Stomach (tissue), 4 donors: ENCODE results near the gene CAPZB.

Experiments
- CTCF ChIP-seq, 7 experiments: fragments of 450-650 bp in 4 of 7; fragments of 200-600 bp in 3 of 7; sonication (generic) in 3 of 7; IDR thresholded peaks; one replicate each; pipeline ENCODE4 v1.5.1; 2016 to 2019; ENCODE audit warnings: antibody characterized with exemption in 7 of 7, control low read depth in 2 of 7, mild to moderate bottlenecking in 1 of 7
- EP300 ChIP-seq: sonication (generic); formaldehyde crosslinking; IDR thresholded peaks from one replicate; pipeline ENCODE4 v1.6.1; 2017; ENCODE audit warnings: antibody characterized with exemption
- POLR2A ChIP-seq, 4 donors: fragments of 450-650 bp; IDR thresholded peaks; one replicate each; pipeline ENCODE4 v1.6.1; 2016; ENCODE audit warnings: antibody characterized with exemption in 4 of 4, control low read depth in 2 of 4, mild to moderate bottlenecking in 1 of 4, moderate library complexity in 1 of 4
- POLR2AphosphoS5 ChIP-seq, 3 donors: sonication (generic); formaldehyde crosslinking; IDR thresholded peaks; one replicate each; pipeline ENCODE4 v1.6.1; 2016; ENCODE audit warnings: antibody characterized with exemption in 3 of 3

GRCh38 chr1:19391596-19391981 is 93.8 kb downstream of the CAPZB start:
- TF ChIP-seq CTCF (IDR thresholded peaks at IDR 0.05) (no peak), POLR2A (IDR thresholded peaks at IDR 0.05) (no peak), EP300 (no peak), POLR2AphosphoS5 (IDR thresholded peaks at IDR 0.05) (no peak)
